Medulla oblongata (tissue), 1 donor: ENCODE measurements around the gene OST4.
"Not testable (repeated sequence)": the region's sequence is repeated elsewhere in the genome, so short reads cannot be mapped to it uniquely, and the experiment has no call there.

Experiments used
- DNase-seq: peaks from one replicate; pipeline ENCODE4 v3.0.0-alpha.2; 2015; ENCODE audit errors: extremely low spot score

Gene OST4

DNA sequence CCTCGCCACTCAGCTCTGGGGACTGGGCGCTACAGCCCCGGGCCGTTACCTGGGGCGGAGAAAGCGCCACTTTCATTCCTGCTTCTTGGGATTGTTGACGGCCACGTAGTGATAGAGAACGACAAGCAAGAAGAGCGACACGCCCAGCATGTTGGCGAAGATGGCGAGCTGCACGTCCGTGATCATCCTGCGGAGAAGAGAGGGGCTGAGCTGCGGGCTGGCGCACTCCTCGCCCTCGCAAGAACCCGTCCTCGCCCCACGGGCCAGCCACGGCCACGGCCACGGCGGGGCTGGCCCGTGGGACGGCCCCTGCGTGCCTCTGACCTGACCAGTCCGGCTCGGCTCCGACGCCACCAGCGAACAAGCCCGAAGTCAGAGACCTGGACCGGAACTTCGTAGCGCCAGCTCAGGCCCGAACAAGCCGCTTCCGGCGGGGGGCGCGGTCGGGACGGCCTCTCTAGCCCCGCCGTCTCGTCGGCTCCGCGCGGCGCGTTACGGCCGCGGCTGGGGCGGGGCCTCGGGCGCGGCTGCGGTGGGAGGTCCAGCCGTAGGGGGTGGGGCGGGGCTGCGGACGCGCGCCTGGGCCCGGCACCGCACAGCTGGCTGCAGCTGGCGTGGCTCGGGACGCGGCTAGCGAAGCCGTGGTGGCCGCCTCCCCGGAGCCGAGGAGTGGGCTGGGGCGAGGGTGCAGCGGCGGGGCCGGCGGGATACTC lies at the start of gene OST4:
Gene OST4, minus strand, starts transcription at position 378 of the 713 bp plus-strand sequence.
- peak; percentile 97 for DNase-seq

DNA sequence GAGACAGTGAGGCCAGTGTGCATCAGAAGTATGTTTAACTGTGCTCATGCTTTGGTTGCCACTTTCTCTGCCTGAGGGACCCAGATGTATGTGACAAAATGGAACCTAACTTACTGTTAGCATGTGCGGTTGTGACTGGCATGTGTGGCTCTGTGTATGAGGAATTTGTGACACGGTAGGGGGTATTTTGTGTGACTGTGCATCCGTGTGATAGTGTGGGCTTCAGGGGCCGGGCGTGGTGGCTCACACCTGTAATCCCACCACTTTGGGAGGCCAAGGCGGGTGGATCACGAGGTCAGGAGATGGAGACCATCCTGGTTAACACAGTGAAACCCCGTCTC lies 47.8 kb upstream of the OST4 start:
- not testable (repeated sequence) for DNase-seq

DNA sequence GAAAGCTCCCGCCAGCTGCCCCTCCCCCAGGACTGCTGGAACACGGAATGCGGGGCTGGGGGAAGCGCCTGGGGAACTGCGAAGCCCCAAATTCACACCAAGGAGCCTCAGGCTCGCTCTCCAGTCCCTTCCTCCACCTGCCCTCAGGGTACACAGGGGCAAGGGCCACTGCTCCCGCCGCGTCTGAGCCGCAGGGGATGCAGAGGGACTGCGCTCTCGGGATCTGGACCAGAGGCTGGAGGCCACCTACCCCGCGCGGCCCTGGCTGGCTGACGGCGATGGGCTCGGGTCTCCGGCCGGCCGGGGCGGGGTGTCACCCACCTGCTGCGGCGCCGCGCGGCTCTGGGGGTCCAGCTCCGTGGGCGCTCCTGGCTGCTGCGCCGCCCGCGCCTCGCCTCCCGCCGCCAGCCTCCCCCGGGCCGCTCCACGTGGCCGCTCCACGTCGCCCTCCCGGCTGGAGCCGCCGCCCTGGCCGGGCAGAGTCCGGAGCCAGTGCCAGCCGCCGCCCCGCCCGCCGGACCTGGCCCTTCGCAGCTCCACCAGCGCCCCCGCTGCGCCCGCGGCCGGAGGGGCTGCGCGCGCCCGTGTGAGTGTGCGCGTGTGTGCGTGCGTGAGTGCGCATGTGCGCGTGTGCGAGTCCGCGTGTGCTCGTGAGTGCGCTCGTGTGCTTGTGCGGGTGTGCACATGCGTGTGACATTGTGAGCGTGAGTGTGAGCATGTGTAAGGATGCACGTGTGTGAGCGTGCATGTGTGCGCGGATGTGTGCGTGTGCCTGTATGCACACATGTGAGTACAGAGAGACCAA lies 47.3 kb upstream of the OST4 start, which contains the start of gene CGREF1:
Gene CGREF1, minus strand, starts transcription at position 604 of the 805 bp plus-strand sequence. CDS start 14,762 bp downstream, outside the sequence.
- DNase-seq, result no peak

DNA sequence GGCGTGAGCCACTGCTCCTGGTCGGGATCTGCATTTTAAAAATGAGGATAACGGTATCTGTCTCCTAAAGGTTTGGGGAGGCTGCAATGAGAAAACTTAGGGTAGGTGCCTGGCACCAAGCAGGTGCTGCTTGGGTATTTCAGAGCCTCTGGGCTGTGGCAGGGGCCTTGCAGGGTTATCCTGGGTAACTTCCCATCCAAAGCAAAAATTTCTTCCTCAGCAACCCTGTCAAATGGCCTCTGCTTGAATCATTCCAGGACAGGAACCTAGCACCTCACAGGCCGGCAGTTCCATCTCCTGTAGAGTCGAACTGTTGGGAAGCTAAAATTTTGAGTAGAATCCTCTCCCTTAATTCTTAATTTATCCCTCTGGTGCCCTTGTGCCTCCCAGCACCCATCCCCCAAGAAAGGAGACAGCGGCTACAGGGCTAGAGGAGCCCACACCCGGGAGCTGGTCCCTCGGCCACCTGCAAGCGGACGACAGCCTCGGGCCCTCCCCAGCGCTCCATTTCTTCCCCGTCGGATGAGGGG lies 46.6 kb upstream of the OST4 start:
- DNase-seq, result no peak

DNA sequence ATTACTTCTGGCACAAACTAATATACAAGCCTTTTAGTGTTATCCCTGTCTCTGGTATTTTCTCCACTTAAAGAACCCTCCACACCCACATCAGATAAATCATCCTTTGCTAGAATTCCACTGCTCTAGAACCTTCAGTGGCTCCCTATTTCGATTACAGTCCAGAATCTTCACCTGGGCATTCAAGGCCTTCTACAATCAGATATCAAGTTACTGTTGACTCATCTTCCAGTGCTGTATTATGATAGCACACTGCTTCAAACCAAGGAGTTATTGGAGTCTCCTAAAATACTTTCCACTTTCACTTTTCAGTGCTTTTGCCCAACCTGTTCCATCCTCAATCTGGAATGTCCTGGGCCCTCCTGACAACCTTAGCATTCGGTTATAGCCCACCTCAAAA lies 44.1 kb upstream of the OST4 start:
- DNase-seq, result no peak

DNA sequence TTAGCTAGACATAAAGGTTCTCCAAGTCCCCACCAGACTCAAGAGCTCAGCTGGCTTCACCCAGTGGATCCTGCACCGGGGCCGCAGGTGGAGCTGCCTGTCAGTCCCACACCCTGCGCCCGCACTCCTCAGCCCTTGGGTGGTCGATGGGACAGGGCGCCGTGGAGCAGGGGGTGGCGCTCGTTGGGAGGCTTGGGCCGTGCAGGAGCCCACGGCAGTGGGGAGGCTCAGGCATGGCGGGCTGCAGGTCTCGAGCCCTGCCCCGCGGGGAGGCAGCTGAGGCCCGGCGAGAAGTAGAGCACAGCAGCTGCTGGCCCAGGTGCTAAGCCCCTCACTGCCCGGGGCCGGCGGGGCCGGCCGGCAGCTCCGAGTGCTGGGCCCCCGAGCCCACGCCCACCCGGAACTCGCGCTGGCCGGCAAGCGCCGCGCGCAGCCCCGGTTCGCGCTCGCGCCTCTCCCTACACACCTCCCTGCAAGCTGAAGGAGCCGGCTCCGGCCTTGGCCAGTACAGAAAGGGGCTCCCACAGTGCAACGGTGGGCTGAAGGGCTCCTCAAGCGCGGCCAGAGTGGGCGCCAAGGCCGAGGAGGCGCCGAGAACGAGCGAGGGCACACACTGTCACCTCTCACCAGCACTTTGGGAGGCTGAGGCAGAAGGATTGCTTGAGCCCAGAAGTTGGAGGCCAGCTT lies 40.1 kb upstream of the OST4 start:
- not testable (repeated sequence) for DNase-seq

DNA sequence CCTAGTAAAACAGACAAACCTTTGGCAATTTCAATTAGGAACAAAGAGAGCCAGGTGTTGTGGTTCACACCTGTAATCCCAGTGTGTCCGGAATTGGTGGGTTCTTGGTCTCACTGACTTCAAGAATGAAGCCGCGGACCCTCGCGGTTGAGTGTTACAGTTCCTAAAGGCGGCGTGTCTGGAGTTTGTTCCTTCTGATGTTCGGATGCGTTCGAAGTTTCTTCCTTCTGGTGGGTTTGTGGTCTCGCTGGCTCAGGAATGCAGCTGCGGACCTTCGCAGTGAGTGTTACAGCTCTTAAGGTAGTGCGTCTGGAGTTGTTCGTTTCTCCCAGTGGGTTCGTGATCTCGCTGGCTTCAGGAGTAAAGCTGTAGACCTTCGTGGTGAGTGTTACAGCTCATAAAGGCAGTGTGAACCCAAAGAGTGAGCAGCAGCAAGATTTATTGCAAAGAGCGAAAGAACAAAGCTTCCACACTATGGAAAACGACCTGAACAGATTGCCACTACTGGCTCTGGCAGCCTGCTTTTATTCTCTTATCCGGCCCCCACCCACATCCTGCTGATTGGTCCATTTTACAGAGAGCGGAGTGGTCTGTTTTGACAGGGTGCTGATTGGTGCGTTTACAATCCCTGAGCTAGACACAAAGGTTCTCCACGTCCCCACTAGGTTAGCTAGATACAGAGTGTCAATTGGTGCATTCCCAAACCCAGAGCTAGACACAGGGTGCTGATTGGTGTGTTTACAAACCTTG lies 39.3 kb upstream of the OST4 start:
- not testable (repeated sequence) for DNase-seq

DNA sequence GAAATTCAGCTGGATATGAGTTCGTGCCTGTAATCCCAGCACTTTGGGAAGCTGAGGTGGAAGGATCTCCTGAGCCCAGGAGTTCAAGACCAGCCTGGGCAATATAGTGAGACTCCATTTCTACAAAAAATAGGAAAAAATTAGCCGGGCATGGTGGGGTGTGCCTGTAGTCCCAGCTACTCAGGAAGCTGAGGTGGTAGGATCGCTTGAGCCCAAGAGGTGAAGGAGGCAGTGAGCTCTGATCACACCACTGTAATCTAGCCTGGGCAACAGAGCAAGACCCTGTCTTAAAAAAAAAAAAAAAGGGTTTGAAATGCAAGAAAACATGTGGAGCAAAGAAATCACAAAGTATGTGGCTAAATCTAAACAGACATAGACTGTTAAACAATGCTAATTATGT lies 37.6 kb upstream of the OST4 start:
- no peak for DNase-seq

DNA sequence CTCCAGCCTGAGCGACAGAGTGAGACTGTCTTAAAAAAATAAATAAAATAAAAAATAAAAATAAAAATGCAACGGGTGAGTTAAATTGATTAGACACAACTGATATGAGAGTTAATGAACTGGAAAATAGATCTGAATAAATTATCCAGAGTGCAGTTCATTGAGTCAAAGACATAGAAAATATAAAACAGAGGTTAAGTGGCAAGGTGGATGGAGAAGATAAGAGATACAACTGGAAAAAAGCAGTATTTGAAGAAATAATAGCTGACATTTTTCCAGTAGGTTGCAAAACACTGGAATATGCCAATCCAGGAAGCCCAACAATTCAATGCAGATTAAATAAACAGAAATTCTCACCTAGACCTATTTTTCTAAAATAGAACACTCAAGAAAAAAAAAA lies 36.8 kb upstream of the OST4 start:
- DNase-seq, result no peak

DNA sequence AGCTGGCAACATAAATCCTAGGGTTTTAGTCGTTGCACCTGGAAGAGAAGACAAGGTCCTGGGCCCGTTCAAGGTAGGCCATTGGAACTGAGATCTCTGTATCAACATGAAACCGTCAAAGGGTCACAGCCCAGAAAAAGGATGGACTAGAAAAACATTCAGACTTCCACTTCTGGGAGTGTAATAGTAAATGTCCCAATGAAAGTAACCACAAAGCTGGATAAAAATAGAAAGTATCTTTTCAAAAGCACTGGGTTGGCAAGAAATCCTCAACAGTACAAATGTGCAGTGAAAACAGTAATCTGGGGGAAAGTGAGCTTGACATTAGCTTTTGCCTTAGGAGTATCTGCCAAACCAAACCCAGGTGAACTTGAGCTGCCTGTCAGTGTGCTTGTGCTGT lies 34.5 kb upstream of the OST4 start:
- DNase-seq, result no peak

DNA sequence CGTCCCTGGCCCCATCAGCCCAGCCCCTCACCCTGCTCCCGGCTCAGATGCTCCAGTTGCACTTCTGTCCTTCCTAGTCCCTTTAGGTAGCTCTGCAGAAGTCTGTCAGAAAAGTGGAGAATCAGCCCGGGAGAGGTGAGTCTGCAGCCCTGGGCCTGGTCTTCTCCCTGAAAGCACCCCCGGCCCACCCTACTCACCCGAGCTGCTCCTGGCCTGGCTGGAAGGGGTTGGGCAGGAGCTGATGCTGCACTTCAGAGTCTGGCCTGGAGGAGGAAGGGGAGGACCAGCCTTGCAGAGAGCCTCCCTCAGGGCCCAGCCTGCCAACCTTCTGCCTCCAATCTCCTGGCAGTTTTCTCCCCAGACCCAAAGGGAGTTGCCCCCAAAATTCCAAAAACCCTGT lies 30.9 kb upstream of the OST4 start:
- DNase-seq, result no peak

DNA sequence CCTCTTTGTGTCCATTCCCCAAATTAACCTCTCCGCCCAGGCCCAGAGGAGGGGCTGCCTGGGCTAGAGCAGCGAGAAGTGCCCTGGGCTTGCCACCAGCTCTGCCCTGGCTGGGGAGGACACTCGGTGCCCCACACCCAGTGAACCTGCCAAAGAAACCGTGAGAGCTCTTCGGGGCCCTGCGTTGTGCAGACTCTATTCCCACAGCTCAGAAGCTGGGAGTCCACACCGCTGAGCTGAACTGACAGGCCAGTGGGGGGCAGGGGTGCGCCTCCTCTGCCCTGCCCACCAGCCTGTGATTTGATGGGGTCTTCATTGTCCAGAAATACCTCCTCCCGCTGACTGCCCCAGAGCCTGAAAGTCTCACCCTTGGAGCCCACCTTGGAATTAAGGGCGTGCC lies 28.6 kb upstream of the OST4 start:
- DNase-seq, result no peak

DNA sequence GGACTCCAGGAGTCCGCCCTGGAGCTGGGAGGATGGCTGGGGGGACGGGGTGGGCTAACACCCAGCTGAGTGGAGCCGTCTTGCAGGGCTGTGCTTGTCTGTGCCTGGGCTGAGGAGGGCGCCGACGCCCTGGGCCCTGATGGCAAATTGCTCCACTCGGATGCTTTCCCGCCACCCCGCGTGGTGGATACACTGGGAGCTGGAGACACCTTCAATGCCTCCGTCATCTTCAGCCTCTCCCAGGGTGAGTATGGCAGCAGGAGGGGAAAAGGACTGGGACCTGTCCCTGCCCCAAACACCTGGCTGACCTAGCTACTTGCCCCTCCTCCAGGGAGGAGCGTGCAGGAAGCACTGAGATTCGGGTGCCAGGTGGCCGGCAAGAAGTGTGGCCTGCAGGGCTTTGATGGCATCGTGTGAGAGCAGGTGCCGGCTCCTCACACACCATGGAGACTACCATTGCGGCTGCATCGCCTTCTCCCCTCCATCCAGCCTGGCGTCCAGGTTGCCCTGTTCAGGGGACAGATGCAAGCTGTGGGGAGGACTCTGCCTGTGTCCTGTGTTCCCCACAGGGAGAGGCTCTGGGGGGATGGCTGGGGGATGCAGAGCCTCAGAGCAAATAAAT lies 28.0 kb upstream of the OST4 start:
- no peak for DNase-seq

DNA sequence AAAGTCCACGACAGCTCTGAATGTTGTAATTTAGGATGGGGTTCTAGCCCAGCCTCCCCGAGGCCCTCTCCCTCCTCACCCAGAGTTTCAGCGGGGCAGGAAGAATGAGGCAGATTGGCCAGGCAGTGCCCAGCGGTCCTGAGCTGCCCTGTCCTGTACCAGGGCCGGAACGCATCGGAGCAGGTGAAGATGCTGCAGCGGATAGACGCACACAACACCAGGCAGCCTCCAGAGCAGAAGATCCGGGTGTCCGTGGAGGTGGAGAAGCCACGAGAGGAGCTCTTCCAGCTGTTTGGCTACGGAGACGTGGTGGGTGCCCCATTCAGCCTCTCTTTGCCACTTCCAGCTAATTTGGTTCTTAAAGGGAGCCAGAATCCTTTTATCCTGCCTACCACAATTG lies 25.9 kb upstream of the OST4 start:
- DNase-seq, result no peak

DNA sequence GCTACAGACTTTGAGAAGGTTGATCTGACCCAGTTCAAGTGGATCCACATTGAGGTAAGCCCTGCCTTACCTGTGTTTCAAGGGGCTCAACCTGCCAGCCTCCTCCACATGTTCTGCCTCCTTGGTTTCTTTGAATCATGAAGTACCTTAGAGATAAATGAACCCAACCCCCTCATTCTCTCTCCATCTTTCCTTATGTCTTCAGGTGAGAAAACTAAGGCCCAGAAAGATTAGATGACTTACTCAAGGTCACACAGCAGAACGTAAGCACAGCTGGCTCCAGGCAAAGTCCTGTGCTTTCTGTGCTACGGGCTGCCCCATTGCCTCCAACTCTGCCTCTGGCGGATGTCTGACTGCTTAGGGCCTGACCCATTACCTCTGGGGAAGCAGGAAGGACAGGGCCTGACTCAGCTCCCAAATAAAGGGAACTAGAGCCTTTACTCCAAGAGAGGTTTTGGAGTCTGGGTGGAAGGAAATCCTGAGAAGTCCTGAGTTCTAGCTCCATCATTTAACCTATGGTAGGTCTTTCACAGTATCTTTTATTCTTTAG lies 25.4 kb upstream of the OST4 start:
- no peak for DNase-seq

DNA sequence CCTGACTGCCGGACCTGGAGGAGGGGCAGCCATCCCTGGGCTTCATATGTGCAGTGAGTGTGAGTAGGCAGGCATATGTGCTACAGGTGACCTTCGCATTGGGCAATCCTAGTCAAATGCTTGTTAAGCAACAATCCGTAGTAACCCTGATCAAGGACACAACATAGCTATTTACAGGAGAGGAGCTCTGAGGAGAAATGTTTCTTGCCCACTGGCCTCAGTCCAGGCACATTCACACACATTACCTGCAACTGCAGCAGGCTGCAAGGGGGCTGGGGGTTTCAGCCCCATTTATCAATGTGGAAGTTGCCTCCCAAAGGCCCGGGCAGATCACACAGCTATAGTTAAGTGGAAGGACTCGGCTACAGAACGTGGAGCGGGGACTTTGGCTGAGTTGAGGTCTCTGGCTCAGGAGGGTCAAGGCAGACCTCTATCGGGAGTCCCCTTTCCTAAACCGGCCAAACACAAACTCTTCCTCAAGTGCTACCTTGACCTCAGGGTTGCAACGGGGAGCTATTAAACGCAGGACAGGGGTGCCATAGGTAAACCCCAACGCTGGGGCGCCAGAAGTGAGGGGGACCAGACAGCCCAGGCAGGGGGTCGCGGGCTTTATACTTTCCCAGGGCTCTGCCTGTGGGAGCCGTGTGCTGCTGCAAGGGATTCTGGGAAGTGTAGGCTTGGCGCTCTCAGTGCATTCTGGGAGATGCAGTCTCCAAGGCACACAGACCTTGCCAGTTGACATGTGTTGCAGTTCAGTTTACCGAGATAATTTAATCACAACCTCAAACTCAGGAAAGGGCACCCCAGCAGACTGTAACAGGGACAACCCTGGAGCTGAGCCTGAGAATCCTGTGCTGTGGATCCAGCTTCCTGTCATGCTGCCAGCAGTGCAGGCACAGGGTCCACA lies 24.5 kb upstream of the OST4 start:
- peak; percentile 80 for DNase-seq

DNA sequence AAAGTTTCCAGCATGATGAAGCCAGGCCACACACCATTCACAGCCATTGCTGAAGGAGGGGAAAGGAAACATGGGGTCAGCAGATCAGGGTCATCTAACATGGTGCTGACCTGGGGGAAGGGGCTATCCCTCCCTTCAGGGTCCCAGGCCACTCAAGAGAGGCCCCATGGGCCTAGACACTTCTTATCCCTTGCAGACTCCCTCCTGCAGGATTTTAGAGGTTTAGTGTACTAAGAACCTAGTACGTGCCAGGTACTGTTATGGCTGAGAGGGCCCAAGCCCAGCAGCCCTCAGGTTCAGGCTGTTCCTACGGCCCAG lies 23.9 kb upstream of the OST4 start:
- no peak for DNase-seq

DNA sequence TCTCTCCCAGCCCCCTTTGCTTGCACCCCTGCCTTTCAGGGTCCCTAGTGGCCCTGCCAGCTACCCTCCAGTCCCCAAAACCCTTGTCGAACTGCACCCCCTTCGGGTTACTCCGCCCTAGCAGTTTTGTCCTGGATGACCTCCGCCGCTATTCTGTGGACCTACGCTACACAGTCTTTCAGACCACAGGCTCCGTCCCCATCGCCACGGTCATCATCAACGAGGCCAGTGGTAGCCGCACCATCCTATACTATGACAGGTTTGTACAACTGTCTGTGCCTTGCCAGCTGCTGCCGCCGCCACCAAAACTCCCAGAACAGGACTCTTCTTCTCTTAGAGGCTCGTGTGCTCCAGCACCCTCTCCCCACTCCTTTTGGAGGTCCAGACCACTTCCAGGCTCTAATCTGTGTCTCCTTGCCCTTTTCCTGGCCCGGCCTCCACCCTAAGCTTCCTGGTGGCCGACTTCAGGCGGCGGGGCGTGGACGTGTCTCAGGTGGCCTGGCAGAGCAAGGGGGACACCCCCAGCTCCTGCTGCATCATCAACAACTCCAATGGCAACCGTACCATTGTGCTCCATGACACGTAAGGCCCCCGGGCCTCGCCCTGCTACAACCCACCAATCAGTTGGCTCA lies 23.0 kb upstream of the OST4 start:
- no peak for DNase-seq
